Naive B cell (primary cell): ENCODE results near the gene MYH11. TPM values are rescaled to one million over a fixed set of nuclear protein-coding genes. Genes with fewer than 3 reads are reported as not detected.

Source experiments
- ATAC-seq, 2 donors: fragments of 150-1000 bp; cut with Tn5 transposase; 2 replicates each; pipeline ENCODE4 v1.10.0; 2021; ENCODE audit warnings: low read depth in 2 of 2, mild to moderate bottlenecking in 2 of 2, moderate library complexity in 2 of 2
- DNase-seq: peaks from one replicate; pipeline ENCODE4 v3.0.0; 2022
- H3K27ac Mint-ChIP-seq, 6 donors: one replicate each; pipeline ENCODE4 v1.8.0; 2020 to 2022; ENCODE audit warnings: mild to moderate bottlenecking in 6 of 6, mixed read lengths in 6 of 6, moderate library complexity in 5 of 6, inconsistent platforms in 2 of 6
- H3K27me3 Mint-ChIP-seq, 3 donors: one replicate each; pipeline ENCODE4 v1.8.0; 2021 to 2022; ENCODE audit warnings: mixed read lengths in 3 of 3, mild to moderate bottlenecking in 1 of 3
- H3K36me3 Mint-ChIP-seq, 2 donors: one replicate each; pipeline ENCODE4 v1.8.0; 2020 to 2022; ENCODE audit warnings: mixed read lengths in 2 of 2, inconsistent platforms in 1 of 2, mild to moderate bottlenecking in 1 of 2
- H3K4me1 Mint-ChIP-seq, 3 donors: one replicate each; pipeline ENCODE4 v1.8.0; 2020 to 2022; ENCODE audit warnings: mixed read lengths in 3 of 3, inconsistent platforms in 1 of 3, mild to moderate bottlenecking in 1 of 3, moderate library complexity in 1 of 3
- H3K4me3 Mint-ChIP-seq, 8 donors: one replicate each; pipeline ENCODE4 v1.8.0; 2020 to 2022; ENCODE audit warnings: mild to moderate bottlenecking in 8 of 8, mixed read lengths in 8 of 8, moderate library complexity in 8 of 8, inconsistent platforms in 2 of 8
- H3K9me3 Mint-ChIP-seq, 7 donors: one replicate each; pipeline ENCODE4 v1.8.0; 2020 to 2022; ENCODE audit warnings: mixed read lengths in 7 of 7, mild to moderate bottlenecking in 5 of 7, inconsistent platforms in 2 of 7, moderate library complexity in 1 of 7
- polyA plus RNA-seq, 6 donors: library from polyadenylated mRNA; unstranded; fragments of 300-500 nt; fragmentation: Illumina TruSeq; gene quantifications; one replicate each; pipeline ENCODE4 v1.2.3, GENCODE V29; 2021; ENCODE audit warnings: low read depth in 6 of 6

Gene MYH11
- polyA plus RNA-seq, 6 donors from 2014 or later: 0.22 to 3.2 (median 0.49) TPM

GRCh38 chr16:15773968-15774367 is 82.9 kb downstream of the MYH11 start:
- no peak for ATAC-seq
- H3K36me3 Mint-ChIP-seq: no peaks in the 10 kb centered on the region
- no peak overlapping the region for H3K27ac Mint-ChIP-seq
- H3K4me1 Mint-ChIP-seq: no peaks in the 10 kb centered on the region
- H3K27me3 Mint-ChIP-seq: peaks cover 0 to 26% (median 13%) of the 10 kb centered on the region in 3 donors
- peaks cover 0 to 3% (median 0%) of the 10 kb centered on the region in 7 donors for H3K9me3 Mint-ChIP-seq
- no peak for DNase-seq
- no peak overlapping the region for H3K4me3 Mint-ChIP-seq

- no peak for DNase-seq
- H3K36me3 Mint-ChIP-seq: no peaks in the 10 kb centered on the region
- no peak for ATAC-seq
- no peak overlapping the region for H3K4me3 Mint-ChIP-seq
- peaks cover 0 to 26% (median 13%) of the 10 kb centered on the region in 3 donors for H3K27me3 Mint-ChIP-seq
- no peak overlapping the region for H3K27ac Mint-ChIP-seq
- H3K4me1 Mint-ChIP-seq: no peaks in the 10 kb centered on the region
- peaks cover 0 to 7% (median 4%) of the 10 kb centered on the region in 7 donors for H3K9me3 Mint-ChIP-seq
Measured at GRCh38 chr16:15772579-15773293, 84.1 kb downstream of the MYH11 start.

- Mint-ChIP-seq H3K27ac (no peak overlapping the region), H3K36me3 (no peaks in the 10 kb centered on the region), H3K9me3 (peaks cover 0 to 7% (median 4%) of the 10 kb centered on the region in 7 donors), H3K4me3 (no peak overlapping the region), H3K4me1 (no peaks in the 10 kb centered on the region), H3K27me3 (peaks cover 0 to 25% (median 13%) of the 10 kb centered on the region in 3 donors)
- no peak for DNase-seq
- ATAC-seq: no peak
Measured at GRCh38 chr16:15771694-15772093, 85.1 kb downstream of the MYH11 start.

- ATAC-seq (no peak), DNase-seq (no peak)
- Mint-ChIP-seq H3K4me3 (no peak overlapping the region), H3K27me3 (peaks cover 0 to 16% (median 14%) of the 10 kb centered on the region in 3 donors), H3K4me1 (peaks cover 3 to 6% (median 4%) of the 10 kb centered on the region in 3 donors), H3K36me3 (no peaks in the 10 kb centered on the region), H3K9me3 (peaks cover 0 to 7% (median 4%) of the 10 kb centered on the region in 7 donors), H3K27ac (no peak overlapping the region)
Measured at GRCh38 chr16:15770512-15770911, 86.3 kb downstream of the MYH11 start.

GRCh38 chr16:15770107-15770506 is 86.7 kb downstream of the MYH11 start:
- H3K36me3 Mint-ChIP-seq: no peaks in the 10 kb centered on the region
- peaks cover 0 to 15% (median 13%) of the 10 kb centered on the region in 3 donors for H3K27me3 Mint-ChIP-seq
- H3K4me1 Mint-ChIP-seq: peaks cover 3 to 6% (median 4%) of the 10 kb centered on the region in 3 donors
- no peak overlapping the region for H3K4me3 Mint-ChIP-seq
- DNase-seq (no peak), ATAC-seq (no peak)
- peak overlapping the region in 1 of 6 donors; percentile 69 for H3K27ac Mint-ChIP-seq
- peaks cover 0 to 7% (median 4%) of the 10 kb centered on the region in 7 donors for H3K9me3 Mint-ChIP-seq

GRCh38 chr16:15769239-15769638 is 87.6 kb downstream of the MYH11 start:
- H3K36me3 Mint-ChIP-seq: no peaks in the 10 kb centered on the region
- H3K4me1 Mint-ChIP-seq: peaks cover 3 to 6% (median 4%) of the 10 kb centered on the region in 3 donors
- H3K27me3 Mint-ChIP-seq: peaks cover 0 to 23% (median 9%) of the 10 kb centered on the region in 3 donors
- H3K9me3 Mint-ChIP-seq: peaks cover 0 to 7% (median 4%) of the 10 kb centered on the region in 7 donors
- DNase-seq (no peak), ATAC-seq (no peak)
- no peak overlapping the region for H3K27ac Mint-ChIP-seq
- no peak overlapping the region for H3K4me3 Mint-ChIP-seq

- Mint-ChIP-seq H3K4me3 (no peak overlapping the region), H3K36me3 (no peaks in the 10 kb centered on the region), H3K9me3 (peaks cover 0 to 7% (median 4%) of the 10 kb centered on the region in 7 donors), H3K27me3 (peaks cover 0 to 25% (median 9%) of the 10 kb centered on the region in 3 donors), H3K27ac (no peak overlapping the region), H3K4me1 (peaks cover 3 to 6% (median 4%) of the 10 kb centered on the region in 3 donors)
- DNase-seq (no peak), ATAC-seq (no peak)
Measured at GRCh38 chr16:15768201-15768600, 88.6 kb downstream of the MYH11 start.

- Mint-ChIP-seq H3K27me3 (peaks cover 7 to 31% (median 9%) of the 10 kb centered on the region in 3 donors), H3K9me3 (peaks cover 0 to 7% (median 4%) of the 10 kb centered on the region in 7 donors), H3K27ac (peak overlapping the region in 1 of 6 donors; percentile 4), H3K4me1 (peaks cover 3 to 6% (median 4%) of the 10 kb centered on the region in 3 donors), H3K36me3 (no peaks in the 10 kb centered on the region), H3K4me3 (no peak overlapping the region)
- DNase-seq (no peak), ATAC-seq (no peak)
Measured at GRCh38 chr16:15766918-15767317, 89.9 kb downstream of the MYH11 start.

- peak; percentile 59 for DNase-seq
- ATAC-seq: peak; percentile 91 to 94
- H3K9me3 Mint-ChIP-seq: peaks cover 0 to 7% (median 4%) of the 10 kb centered on the region in 7 donors
- no peak overlapping the region for H3K4me3 Mint-ChIP-seq
- peaks cover 3 to 6% (median 4%) of the 10 kb centered on the region in 3 donors for H3K4me1 Mint-ChIP-seq
- H3K36me3 Mint-ChIP-seq: no peaks in the 10 kb centered on the region
- H3K27ac Mint-ChIP-seq: peak overlapping the region in 4 of 6 donors; percentile 37 to 95 (median 90)
- peaks cover 7 to 25% (median 13%) of the 10 kb centered on the region in 3 donors for H3K27me3 Mint-ChIP-seq
Measured at GRCh38 chr16:15765880-15766279, 90.9 kb downstream of the MYH11 start.

GRCh38 chr16:15765116-15765515 is 91.7 kb downstream of the MYH11 start:
- Mint-ChIP-seq H3K36me3 (no peaks in the 10 kb centered on the region), H3K4me3 (peak overlapping the region in 1 of 8 donors; percentile 0), H3K4me1 (peaks cover 3 to 6% (median 4%) of the 10 kb centered on the region in 3 donors), H3K9me3 (peaks cover 0 to 7% (median 3%) of the 10 kb centered on the region in 7 donors), H3K27me3 (peaks cover 12 to 25% (median 13%) of the 10 kb centered on the region in 3 donors), H3K27ac (no peak overlapping the region)
- no peak for ATAC-seq
- DNase-seq: no peak

GRCh38 chr16:15764112-15764511 is 92.7 kb downstream of the MYH11 start:
- Mint-ChIP-seq H3K27ac (peak overlapping the region in 1 of 6 donors; percentile 70), H3K9me3 (peaks cover 0 to 7% (median 3%) of the 10 kb centered on the region in 7 donors), H3K4me3 (no peak overlapping the region), H3K36me3 (no peaks in the 10 kb centered on the region), H3K4me1 (peaks cover 3 to 6% (median 4%) of the 10 kb centered on the region in 3 donors), H3K27me3 (peaks cover 18 to 28% (median 19%) of the 10 kb centered on the region in 3 donors)
- DNase-seq (no peak), ATAC-seq (no peak)

GRCh38 chr16:15760129-15760528 is 96.7 kb downstream of the MYH11 start:
- ATAC-seq: no peak
- Mint-ChIP-seq H3K9me3 (peaks cover 0 to 3% (median 0%) of the 10 kb centered on the region in 7 donors), H3K4me3 (no peak overlapping the region), H3K4me1 (peaks cover 0 to 4% (median 0%) of the 10 kb centered on the region in 3 donors), H3K36me3 (no peaks in the 10 kb centered on the region), H3K27ac (peak overlapping the region in 1 of 6 donors; percentile 0), H3K27me3 (peaks cover 18 to 25% (median 20%) of the 10 kb centered on the region in 3 donors)
- no peak for DNase-seq

- H3K27ac Mint-ChIP-seq: no peak overlapping the region
Measured at GRCh38 chr16:15759070-15759469, 97.8 kb downstream of the MYH11 start.

More at GRCh38 chr16:15759070-15759469, 97.8 kb downstream of the MYH11 start:
- no peaks in the 10 kb centered on the region for H3K36me3 Mint-ChIP-seq
- peaks cover 0 to 3% (median 0%) of the 10 kb centered on the region in 7 donors for H3K9me3 Mint-ChIP-seq
- H3K27me3 Mint-ChIP-seq: peaks cover 15 to 20% (median 18%) of the 10 kb centered on the region in 3 donors
- no peak overlapping the region for H3K4me3 Mint-ChIP-seq
- no peak for ATAC-seq
- peaks cover 0 to 4% (median 0%) of the 10 kb centered on the region in 3 donors for H3K4me1 Mint-ChIP-seq
- no peak for DNase-seq
